Stimulated activated CD8-positive, alpha-beta memory T cell treated with anti-CD3 and anti-CD28 coated beads, Interleukin-15, amount 100 ng/mL, for 48 hours (primary cell): ENCODE results near the gene MAPKAP1.
A peak's percentile ranks its signal among the peaks of the same experiment; 100 is the strongest.
"Not testable (repeated sequence)": the region's sequence is repeated elsewhere in the genome, so short reads cannot be mapped to it uniquely, and the experiment has no call there.

Experiments
- DNase-seq, 2 donors: peaks; one replicate each; pipeline ENCODE4 v3.0.0-alpha.2; 2020; ENCODE audit warnings: low read depth in 2 of 2

MAPKAP1 gene

DNA sequence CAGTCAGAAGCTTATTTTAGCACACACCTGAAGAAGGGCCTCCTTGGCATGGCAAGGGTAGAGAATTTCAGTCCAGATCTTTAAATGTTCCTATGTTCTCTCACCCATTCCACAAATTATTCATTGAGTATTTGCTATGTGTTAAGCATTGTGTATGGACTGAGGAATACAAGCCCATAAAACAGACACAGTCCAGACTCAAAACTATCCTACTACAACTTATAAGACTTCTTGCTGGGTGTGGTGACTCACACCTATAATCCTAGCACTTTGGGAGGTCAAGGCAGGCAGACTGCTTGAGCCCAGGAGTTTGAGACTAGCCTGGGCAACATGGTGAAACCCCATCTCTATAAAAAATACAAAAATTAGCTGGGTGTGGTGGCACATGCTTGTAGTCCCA, 141.0 kb downstream of the MAPKAP1 start:
- not testable (repeated sequence) for DNase-seq

DNA sequence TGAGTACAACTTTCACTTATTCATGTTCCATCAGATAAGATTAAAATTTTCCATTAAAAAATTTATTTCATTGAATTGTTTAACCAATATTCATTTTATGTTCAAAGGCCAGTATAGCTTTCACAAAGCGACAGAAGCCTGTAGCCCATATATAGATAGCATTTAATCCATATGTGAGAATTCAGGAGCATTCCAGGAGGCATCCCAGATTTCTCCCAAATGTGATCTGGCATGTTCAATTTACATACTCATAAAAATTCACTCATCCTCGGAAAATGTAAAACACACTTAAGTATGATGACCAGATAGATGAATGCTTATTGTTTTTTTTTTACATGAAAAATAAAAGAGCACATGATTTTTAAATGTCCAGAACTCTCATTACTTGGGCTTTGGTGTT, 141.9 kb downstream of the MAPKAP1 start:
- no peak for DNase-seq

DNA sequence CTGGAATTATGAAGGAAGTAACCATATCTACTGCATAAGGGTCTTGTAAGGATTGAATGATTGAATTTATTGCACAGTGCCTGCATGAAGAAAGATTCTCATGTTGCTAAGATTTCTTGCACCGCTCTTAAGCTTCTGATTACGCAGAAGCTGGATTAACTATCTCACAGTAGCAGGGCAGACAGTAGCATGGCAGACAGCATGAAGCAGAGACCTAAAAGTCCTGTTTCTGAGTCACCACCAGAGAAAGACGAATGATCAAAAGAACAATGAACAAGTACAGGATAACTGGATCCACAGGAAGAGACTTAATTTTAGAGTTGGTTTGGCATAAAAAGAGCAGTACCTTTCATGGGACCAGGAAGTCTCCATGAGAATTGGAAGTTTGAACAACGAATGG, 142.4 kb downstream of the MAPKAP1 start:
- DNase-seq = no peak

DNA sequence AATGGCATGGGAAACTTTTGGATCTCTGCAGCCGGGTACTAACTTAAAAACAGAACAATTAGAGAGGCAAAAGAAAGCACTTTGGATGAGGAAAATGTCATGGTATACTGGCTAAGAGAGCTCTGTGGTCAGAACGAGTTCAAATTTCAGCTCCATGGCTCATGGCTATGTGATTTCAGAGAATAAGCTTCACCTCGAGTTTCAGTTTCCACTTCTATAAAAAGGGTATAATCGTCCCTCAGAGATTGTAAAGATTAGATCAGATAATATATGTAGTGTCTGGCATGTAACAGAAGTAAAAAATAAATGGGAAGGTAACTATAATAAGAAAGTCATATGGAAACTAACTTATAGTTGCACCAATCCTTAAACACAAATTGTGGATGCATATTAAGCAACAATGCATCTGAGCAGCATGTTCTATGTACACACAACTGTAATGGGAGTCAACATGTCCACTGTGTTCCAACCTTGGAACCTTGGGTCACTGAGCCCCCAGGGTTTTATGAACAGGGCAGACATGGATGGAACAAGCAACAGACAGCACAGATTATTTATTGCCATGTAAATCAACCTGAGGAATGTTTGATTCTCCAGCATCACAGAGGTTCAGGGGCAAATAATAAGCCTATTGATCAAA, 145.4 kb downstream of the MAPKAP1 start:
- no peak for DNase-seq

DNA sequence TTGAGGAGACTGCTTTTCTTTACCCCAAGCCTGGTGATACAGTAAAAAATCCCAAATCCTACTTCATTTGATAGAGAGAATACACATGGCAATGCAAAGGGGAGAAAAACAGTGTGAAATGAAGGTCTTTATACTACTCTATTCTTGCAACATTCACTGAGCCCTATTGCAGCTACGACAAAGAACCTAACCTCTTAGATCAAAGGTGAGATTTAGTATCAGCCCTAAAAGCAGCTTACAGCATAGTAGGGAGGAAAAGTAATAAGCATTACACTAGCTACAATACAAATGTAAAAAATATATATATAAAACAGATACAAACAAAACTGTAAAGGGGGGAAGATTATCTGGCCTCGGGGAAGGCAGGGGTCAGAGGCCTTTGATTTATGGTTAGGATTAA, 147.1 kb downstream of the MAPKAP1 start:
- DNase-seq = no peak

DNA sequence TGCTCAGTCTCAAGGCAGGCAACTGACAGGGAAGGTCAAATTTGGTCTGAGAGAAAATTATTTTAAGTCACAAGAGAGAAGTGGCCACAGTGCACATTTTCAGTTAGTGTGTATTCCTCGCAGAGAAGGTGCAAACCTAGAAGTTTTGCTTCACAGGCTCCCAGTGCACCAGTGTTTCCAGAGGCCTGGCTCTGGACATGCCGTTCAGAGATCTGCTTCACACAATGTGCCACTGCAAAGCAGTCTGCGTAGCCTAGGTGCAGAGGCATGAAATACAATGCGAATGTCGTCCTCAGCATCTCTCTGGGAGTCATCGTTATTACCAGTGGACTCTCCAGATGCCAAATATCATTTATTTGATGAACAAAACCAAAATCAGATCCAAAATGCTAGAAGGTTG, 147.8 kb downstream of the MAPKAP1 start:
- DNase-seq = no peak

DNA sequence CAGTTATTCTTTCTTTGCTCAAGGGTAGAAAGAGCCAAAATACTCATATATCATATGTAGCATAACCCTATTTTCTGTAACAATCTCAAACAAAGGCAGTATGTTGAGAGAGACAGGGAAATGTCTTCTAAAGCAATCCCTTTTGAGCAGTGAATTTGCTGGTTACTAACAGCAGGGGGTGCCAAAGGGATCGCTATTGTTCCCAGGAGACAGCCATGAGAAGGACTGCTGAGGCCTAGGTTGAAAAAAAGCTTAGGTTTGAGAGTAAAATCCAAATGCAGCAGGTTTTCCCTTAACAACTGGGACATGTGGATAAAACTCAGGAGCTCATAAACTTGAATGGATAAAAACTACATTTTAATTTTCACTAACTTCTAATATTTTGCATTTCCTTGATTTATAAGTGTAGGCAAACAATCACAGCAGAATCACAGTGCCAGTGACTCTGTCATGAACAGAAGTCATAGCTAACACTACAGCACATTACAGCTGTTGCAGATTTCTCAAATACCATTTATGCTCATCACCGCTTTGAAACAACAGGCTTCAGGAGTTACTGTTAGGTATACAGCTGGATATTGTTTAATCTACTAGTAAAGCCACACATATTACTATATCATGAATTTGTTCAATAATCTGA, 148.4 kb downstream of the MAPKAP1 start:
- peak; percentile 10 to 18 for DNase-seq

DNA sequence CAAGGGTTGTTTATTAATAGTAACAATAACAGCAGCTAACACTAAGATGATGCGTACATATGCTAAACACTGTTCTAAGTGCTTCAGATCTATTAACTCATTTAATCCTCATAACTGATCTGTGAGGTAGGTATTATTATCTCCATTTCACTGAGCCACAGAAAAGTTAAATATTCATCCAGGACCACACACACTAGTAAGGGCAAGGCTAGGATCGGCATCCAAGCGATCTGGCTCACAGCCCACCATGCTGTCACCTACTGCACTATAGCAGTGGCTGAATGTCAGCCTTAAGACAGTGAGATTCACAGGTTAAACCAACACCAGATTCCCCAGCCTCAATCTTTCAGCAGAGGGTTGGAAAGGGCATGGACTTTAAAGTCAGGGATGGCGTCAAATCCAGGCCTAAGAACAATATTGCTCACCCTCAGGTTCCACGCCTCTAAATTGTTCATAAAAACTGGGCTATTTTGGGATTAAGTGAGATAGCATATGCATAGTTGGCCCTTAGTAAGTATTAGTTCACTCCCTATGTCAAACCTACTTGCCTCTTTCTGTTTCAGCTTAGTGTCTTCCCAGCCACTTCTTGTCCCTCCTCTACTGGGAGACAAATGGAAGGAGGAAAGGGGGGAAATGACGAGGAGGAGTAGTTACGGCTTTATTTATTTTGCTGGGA, 150.8 kb downstream of the MAPKAP1 start:
- DNase-seq = no peak

DNA sequence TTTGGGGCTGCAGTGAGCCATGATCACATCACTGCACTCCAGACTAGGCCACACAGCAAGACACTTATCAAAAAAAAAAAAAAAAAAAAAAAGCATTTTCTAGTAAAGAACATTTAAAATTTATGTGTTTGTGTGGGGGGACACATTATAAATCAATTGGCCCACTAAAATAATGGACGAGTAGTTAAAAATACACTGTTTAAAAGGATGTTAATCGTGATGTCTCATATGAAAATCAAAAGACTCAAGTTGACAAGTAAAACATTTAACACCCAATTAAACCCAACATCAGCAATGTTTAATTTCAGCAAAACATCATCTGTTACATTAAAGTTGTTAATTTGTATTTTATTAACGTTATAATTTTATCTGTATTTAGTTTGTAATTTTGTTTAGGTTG, 152.3 kb downstream of the MAPKAP1 start:
- no peak for DNase-seq

DNA sequence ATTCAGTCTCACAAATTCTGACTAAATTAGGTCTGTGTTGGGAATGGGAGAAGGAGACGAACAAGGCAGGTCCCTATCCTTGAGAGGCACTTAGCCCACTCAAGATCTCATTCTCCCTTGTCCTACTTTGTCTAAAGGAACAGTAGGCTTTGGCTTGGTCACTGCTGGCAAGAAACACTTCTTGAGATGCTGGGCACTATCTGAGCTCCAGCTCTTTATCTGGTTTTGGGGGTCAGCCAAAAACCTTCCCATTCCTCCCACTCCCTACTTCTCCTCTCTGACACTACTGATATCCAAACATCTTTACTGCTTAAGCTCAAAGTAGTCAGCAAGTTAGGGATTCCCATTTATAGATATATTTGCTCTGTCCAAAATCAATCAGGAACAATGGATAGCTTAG, 155.2 kb downstream of the MAPKAP1 start:
- DNase-seq = no peak

DNA sequence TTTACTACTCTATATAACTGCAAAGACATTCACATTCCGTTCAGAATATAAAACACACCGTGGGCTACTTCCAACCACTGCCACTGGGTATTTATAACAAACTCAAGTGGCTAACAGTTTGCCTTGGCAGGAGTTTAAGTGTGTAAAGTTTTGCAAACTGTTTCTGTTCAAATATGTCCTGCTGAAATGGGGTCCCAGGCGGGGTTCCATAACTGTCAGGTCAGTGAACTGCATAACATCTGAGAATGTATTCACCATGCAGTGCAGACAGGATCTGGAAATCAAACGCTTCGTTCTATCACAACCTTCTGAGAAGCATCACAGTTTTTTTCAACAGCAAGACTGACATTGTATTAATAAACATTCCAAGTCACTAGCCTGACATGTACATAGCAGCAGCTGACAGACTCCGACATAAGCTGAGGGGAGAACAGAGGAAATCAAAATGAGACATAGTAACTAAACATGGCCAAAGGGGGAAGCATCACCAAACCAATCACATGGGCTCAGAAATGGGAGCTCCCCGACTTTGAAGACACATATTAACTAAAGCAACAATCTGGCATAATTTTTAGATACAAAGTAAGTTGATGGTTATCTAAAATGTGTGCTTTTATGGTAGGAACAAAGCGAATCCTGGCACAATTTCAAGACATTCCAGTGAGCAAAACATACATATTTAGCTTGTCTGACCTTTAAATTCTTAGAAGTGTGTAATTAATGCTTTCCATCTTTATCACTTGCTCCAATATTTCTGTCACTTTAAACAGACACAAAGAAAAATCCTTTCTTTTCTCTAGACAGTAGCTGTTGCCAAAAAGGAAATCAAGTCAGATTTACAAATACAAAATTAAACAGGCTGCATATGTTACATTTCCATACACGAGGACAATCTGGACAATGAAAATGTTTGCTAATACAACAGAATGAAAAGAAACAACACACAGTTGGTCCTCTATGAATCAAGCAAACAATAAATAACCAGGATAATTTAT, 156.8 kb downstream of the MAPKAP1 start:
- no peak for DNase-seq

DNA sequence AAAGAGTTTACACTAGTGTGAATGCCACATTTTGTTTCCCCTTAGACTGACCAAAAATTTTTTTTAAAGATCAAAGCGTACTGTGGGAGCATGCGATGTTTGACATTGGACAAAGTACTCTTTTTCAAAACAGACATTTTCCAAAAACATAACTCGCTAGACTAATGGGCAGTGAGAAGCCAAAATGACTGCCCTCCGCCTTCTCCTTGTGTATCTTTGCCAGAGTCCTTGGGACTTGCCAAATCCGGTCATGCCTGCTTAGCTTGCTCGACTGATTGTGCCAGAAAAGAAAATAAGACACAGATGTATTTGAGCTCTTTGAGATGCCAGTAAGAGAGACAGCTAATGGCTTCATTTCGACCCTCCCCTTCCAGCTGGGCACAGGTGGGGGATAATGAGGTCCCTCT, 157.5 kb downstream of the MAPKAP1 start:
- DNase-seq = no peak

DNA sequence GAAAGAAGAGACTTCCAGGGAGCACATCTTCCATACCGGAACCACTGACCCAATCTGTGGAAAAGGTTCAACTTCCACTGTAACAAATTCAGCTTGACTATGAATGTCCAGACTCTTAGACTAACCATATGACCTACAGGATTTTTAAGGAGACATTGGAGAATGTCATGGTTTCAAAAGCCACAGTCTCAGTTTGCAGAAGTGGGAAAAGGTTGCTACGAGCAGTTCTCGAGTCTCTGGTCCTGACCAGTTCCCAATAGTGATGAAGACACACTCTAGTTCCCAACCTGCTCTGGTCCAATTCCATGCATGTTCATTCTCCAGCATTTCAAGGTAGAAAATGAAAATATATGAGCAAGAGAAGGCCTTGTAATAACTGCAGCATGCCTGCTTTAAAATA, 158.0 kb downstream of the MAPKAP1 start:
- DNase-seq = no peak

DNA sequence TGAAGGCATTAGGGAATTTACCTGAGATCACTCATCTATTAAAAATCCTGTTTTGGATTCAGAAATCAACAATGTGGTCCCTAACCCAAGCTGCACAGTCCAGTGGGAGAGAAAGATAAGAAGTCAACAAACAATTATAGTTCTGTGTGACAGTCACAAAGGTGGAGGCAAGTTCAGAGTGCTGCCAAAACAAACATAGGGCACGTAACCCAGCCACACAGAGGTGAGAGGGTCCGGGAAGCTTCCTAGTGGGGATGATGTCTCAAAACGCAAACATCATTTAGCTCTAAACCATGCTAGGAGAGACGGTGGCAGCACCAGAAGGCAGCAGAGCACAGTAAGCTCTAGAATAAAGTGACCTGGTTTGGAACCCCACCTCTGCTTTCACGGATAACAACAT, 158.9 kb downstream of the MAPKAP1 start:
- DNase-seq = no peak

DNA sequence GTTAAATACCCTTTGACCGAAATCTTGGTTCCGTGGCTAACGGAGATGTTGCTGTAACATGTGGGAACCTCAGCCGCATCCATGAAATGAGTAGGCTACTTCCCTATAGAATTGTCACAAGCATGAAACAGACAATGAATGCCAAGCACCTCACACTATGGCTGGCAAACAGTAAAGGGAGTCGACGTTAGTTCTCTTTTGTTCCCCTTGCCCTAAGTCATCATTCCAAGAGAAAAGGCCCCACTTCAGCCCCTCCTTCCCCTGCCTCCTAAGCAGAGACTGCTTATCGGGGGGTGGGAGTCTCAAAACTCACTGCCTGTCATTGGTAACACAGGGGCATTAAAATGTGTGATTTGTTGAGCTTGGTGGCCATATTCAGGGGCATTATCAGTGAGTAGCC, 159.6 kb downstream of the MAPKAP1 start:
- no peak for DNase-seq

DNA sequence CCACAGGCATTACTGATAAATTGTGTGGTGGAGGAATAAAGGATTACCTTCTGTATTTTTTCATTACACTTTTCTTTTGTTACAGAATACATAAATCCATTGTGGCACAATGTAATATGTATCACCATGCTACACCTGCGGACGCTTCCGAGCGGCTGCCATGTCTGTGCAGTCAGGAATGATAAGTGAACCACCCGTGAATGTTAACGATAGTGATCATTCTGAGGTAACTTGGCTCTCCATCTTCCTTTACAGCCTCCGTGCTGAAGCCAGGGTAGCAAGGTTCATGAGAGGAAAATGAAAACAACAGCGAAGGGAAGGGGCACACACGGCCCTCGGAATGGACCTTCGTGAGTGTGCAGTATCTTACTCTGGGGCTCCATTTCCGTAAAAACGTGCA, 161.2 kb downstream of the MAPKAP1 start:
- no peak for DNase-seq

DNA sequence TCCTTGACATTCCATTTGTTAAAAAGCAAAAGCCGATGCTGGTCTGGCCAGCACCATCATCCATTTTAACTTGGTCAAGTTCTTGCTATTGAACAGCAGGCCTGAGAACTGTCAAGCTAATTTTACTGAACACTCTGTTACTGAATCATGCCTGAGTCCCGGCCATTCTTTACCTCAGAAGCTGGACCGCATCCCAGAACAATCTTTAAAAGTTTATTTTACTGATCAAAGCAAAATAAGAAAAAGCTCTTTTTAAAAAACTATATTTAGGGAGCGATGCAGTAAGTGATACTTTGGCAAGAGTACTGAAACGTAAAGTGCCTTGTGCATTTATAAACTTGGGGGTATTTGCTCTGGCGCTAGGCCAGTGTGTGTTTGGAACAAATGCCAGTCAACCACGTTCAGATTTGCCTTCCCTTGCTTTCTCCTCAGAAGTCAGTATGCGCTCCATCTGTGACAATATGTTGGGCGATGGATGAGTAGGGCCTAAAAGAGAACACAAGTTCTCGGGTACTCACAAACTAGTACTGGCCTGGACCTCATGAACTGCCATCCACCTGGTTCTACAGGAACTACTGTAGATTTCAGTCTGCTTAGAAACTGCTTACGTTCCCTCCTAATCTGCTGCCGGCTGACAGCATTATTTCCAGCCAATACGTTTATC, 161.9 kb downstream of the MAPKAP1 start:
- no peak for DNase-seq

DNA sequence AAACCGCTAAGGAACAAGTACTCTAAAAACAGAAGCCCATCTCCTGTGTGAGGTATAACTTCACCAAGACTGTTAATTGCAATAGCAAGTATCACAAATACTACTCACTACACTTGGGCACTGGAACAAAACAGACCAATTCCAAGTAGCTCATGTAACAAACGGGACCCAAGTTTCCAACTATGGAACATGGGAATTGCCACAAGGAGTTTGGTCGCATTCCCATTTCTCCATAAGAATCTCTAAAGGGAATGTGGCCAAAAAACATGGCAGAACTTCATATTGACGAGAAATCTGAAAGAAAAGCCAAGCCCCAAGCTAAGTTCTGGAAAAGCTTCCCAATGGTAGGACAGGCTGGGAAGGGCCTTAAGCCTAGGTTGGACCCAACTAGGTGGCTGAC, 162.5 kb downstream of the MAPKAP1 start:
- no peak for DNase-seq

DNA sequence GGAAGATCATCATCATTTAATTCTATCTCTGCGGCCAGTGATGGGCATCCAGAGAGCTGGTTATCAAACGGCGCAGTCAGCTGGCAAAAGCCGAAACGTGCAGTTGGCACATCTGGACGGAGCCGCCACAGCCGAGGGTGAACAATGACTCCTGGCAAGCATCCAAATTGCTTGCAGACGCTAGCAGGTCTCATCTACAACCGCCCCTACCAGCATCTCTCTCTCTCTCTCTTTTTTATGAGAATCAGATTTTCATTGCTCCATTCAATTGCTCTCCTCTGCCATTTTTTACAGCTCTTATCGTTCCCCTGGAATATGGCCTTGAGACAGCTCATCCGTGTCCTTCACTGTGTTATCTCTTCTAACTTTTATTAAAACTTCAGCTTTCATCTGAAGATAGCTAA, 165.2 kb downstream of the MAPKAP1 start:
- no peak for DNase-seq

DNA sequence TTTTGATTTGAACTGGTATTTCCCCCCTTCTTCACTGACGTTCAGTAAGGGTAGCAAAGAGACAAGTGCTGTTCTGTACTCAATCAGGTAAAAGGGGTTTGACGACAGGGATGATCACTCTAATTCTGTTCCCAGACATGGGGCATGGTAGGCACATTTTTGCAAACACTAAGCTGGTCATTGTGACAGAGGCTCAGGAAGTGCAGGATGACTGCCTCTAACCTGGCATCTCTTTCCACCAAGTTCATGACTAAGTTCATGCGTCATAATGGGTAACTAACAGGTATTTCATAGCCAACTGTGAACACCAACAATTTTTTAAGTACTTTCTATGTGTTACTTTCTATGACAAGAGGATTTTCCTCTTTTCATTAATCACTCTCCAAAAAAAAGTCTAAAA, 166.5 kb downstream of the MAPKAP1 start:
- no peak for DNase-seq

DNA sequence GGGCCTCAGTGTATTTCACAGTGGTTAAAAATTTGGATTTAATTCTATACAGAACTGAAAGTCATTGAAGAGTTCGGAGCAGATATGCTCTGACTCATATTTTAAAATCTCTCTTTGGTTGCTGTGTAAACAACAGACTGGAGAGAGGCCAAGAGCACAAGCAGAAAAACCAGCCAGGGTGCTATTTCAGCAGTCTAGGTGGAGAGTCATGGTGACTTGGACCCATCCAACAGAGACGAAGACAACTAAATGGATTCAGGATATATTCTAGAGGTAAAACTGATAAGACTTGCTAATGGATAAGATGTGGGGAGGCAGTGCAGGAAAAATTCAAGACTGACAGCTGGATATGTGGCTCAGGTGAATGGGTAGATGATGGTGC, 168.9 kb downstream of the MAPKAP1 start:
- DNase-seq = no peak
